Uterus (tissue), 4 donors: ENCODE data around the gene VWA1. TPM values are rescaled to one million over a fixed set of nuclear protein-coding genes. Genes with fewer than 3 reads are reported as not detected.

Experiments
- DNase-seq, 2 donors: peaks; one replicate each; pipeline ENCODE4 v3.0.0-alpha.2; 2019 to 2020
- H3K27ac ChIP-seq, 2 donors: fragments of 200-600 bp; sonication (generic); 1 replicate in 1 of 2; 2 replicates in 1 of 2; pipeline ENCODE4 v1.5.1; 2016 to 2018
- H3K27me3 ChIP-seq, 2 donors: fragments of 200-600 bp; sonication (generic); one replicate each; pipeline ENCODE4 v1.5.1; 2018 to 2019; ENCODE audit warnings: control low read depth in 1 of 2
- H3K36me3 ChIP-seq, 2 donors: fragments of 200-600 bp; sonication (generic); one replicate each; pipeline ENCODE4 v1.5.1; 2019; ENCODE audit warnings: control low read depth in 1 of 2
- H3K4me1 ChIP-seq, 2 donors: fragments of 200-600 bp; sonication (generic); one replicate each; pipeline ENCODE4 v1.5.1; 2018 to 2019; ENCODE audit warnings: control low read depth in 1 of 2
- H3K4me3 ChIP-seq, 2 donors: fragments of 200-600 bp; sonication (generic); 1 replicate in 1 of 2; 2 replicates in 1 of 2; pipeline ENCODE4 v1.5.1; 2018 to 2019; ENCODE audit warnings: mild to moderate bottlenecking in 1 of 2
- H3K9me3 ChIP-seq, 2 donors: fragments of 200-600 bp; sonication (generic); one replicate each; pipeline ENCODE4 v1.5.1; 2019; ENCODE audit warnings: control low read depth in 1 of 2
- CTCF ChIP-seq, 4 experiments: fragments of 200-600 bp in 2 of 4; fragments of 450-650 bp in 2 of 4; sonication (generic) in 2 of 4; IDR thresholded peaks; one replicate each; pipeline ENCODE4 v1.5.1; 2016 to 2019; ENCODE audit warnings: antibody characterized with exemption in 4 of 4, mild to moderate bottlenecking in 2 of 4, moderate library complexity in 1 of 4
- POLR2A ChIP-seq, 2 donors: fragments of 450-650 bp; IDR thresholded peaks; one replicate each; pipeline ENCODE4 v1.6.1; 2016; ENCODE audit warnings: antibody characterized with exemption in 2 of 2, mild to moderate bottlenecking in 1 of 2, moderate library complexity in 1 of 2
- intact Hi-C: fragments of 100-400 bp; cut with DNase I; formaldehyde crosslinking; loops from one replicate; pipeline ENCODE4 v1.15.1; 2023; ENCODE audit warnings: low total_unique reads
- total RNA-seq, 4 donors: library from RNA; depleted of rRNA in 3 of 4; stranded (reverse); fragments of >200 nt in 3 of 4; gene quantifications; one replicate each; pipeline versions ENCODE4 v1.1.0 to v1.2.4, GENCODE V29; 2014 to 2023
- donor health status: DM: yes; HTN: yes; CAD: no.

VWA1 gene
- 10 to 100 TPM; 15.6 to 67.1 (median 47.1) TPM for total RNA-seq

- Histone ChIP-seq H3K4me3 (peak within 1 kb of the TSS; percentile 34 to 44), H3K4me1 (peaks cover 3 to 59% of the 10 kb centered on the region in 2 donors), H3K9me3 (no peaks in the 10 kb centered on the region), H3K27ac (peak within 1 kb of the TSS; percentile 95 to 98), H3K36me3 (no peaks in the 10 kb centered on the region), H3K27me3 (no peaks in the 10 kb centered on the region)
- DNase-seq: peak; percentile 73 to 82
- intact Hi-C loops: no loop called here
- TF ChIP-seq POLR2A (IDR thresholded peaks at IDR 0.05) (peak; percentile 51 to 73), CTCF (IDR thresholded peaks at IDR 0.05) (no peak)
Measured at GRCh38 chr1:1435106-1435903, at the start of gene VWA1. Gene VWA1 (plus strand): TSS chr1:1435690. CDS start chr1:1435749, 59 bp downstream.

- intact Hi-C loops: loop anchor here (10.0 kb wide), 1 partner anchor 119 kb away; no protein-coding TSS in a partner anchor
- no peaks in the 10 kb centered on the region for H3K36me3 ChIP-seq
Measured at GRCh38 chr1:1385931-1386330, 49.6 kb upstream of the VWA1 start.

GRCh38 chr1:1387098-1388077, 48.1 kb upstream of the VWA1 start:
- no peaks in the 10 kb centered on the region for H3K9me3 ChIP-seq
- no peaks in the 10 kb centered on the region for H3K27me3 ChIP-seq
- DNase-seq: no peak
- no peaks in the 10 kb centered on the region for H3K36me3 ChIP-seq
- TF ChIP-seq CTCF (IDR thresholded peaks at IDR 0.05): no peak
- no peak for TF ChIP-seq POLR2A (IDR thresholded peaks at IDR 0.05)
- H3K4me3 ChIP-seq: no peak overlapping the region
- intact Hi-C loops: loop anchor here (10.0 kb wide), 1 partner anchor 117 kb away; no protein-coding TSS in a partner anchor
- H3K4me1 ChIP-seq: no peaks in the 10 kb centered on the region
- no peak overlapping the region for H3K27ac ChIP-seq

More at GRCh38 chr1:1385931-1386330, 49.6 kb upstream of the VWA1 start:
- Histone ChIP-seq H3K4me1 (no peaks in the 10 kb centered on the region), H3K27me3 (no peaks in the 10 kb centered on the region), H3K27ac (no peak overlapping the region), H3K4me3 (no peak overlapping the region), H3K9me3 (no peaks in the 10 kb centered on the region)
- TF ChIP-seq POLR2A (IDR thresholded peaks at IDR 0.05) (no peak), CTCF (IDR thresholded peaks at IDR 0.05) (no peak)
- no peak for DNase-seq

GRCh38 chr1:1388078-1388472, 47.4 kb upstream of the VWA1 start:
- H3K9me3 ChIP-seq: no peaks in the 10 kb centered on the region
- no peak overlapping the region for H3K4me3 ChIP-seq
- no peaks in the 10 kb centered on the region for H3K27me3 ChIP-seq
- no peak overlapping the region for H3K27ac ChIP-seq
- no peak for DNase-seq
- no peaks in the 10 kb centered on the region for H3K4me1 ChIP-seq
- no peak for TF ChIP-seq CTCF (IDR thresholded peaks at IDR 0.05)
- no peak for TF ChIP-seq POLR2A (IDR thresholded peaks at IDR 0.05)
- intact Hi-C loops: loop anchor here (10.0 kb wide), 1 partner anchor 117 kb away; no protein-coding TSS in a partner anchor
- H3K36me3 ChIP-seq: no peaks in the 10 kb centered on the region
